ENCODE data around the gene CAPZB. TPM values are rescaled to one million over a fixed set of nuclear protein-coding genes. Genes with fewer than 3 reads are reported as not detected.

Gene CAPZB
- total and polyA plus RNA-seq, 2 experiments from 2014 or later, result 86.2 to 278 TPM

DNA sequence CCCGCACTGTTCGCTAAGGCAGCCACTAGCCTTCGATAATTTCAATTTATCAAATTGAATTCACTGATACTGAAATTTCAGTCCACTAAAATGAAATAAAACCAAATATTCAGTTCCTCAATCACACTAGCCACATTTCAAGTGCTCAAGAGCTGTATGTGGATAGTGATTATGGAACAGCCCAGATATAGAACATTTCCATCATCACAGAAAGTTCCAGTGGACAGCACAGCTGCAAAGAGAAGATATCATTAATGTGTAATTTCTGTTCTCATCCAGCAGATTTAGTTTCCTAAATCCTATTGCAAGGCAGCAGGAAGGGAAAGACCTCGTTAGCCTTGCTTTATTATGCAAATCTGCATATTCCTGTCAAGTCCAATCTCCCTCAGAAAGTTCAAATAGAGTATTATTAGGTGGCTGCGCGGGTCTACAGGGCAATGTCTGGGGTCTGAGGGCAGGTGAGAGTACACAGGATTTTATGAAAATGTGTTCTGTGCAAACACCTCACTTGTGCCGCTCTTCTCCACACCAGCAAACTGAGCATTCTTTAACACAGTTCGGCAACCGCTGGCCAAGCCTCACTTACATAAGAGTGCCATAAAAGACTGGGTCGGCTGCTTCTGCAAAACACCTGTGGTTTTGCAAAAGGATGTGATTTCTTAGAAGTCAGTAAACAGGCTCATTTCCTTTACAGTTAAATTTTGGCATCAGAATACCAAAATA, 22.4 kb downstream of the CAPZB start:
- Histone ChIP-seq H3K27ac (no peak overlapping the region), H3K4me1 (ENCODE audit: low read depth) (peaks cover 7% of the 10 kb centered on the region), H3K4me3 (no peak overlapping the region), H3K9me3 (ENCODE audit: low read depth) (no peaks in the 10 kb centered on the region), H3K36me3 (no peaks in the 10 kb centered on the region), H3K27me3 (no peaks in the 10 kb centered on the region)
- no peak for DNase-seq (ENCODE audit: low read depth in 1 of 2, low spot score in 1 of 2)
- TF ChIP-seq, protein P1, sequence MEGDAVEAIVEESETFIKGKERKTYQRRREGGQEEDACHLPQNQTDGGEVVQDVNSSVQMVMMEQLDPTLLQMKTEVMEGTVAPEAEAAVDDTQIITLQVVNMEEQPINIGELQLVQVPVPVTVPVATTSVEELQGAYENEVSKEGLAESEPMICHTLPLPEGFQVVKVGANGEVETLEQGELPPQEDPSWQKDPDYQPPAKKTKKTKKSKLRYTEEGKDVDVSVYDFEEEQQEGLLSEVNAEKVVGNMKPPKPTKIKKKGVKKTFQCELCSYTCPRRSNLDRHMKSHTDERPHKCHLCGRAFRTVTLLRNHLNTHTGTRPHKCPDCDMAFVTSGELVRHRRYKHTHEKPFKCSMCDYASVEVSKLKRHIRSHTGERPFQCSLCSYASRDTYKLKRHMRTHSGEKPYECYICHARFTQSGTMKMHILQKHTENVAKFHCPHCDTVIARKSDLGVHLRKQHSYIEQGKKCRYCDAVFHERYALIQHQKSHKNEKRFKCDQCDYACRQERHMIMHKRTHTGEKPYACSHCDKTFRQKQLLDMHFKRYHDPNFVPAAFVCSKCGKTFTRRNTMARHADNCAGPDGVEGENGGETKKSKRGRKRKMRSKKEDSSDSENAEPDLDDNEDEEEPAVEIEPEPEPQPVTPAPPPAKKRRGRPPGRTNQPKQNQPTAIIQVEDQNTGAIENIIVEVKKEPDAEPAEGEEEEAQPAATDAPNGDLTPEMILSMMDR (IDR thresholded peaks at IDR 0.05; ENCODE audit: low read depth, low read length), result no peak

DNA sequence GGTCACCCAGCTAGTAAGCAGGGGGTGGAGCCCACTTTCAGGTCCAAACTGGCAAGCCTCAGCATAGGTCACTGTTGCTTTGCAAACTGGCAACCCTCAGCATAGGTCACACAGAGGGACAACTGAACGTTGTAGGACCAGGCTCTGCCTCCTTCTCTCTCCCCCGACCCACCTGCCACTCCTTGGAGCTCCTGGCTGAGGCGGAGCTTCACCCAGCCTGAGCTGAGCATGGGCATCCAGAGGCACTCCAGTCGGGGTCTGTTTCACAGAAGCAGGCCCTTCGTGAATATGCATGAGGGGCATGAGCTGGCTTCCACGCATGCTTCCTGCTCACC, 24.2 kb downstream of the CAPZB start:
- Histone ChIP-seq H3K9me3 (ENCODE audit: low read depth) (no peaks in the 10 kb centered on the region), H3K27ac (no peak overlapping the region), H3K4me3 (no peak overlapping the region), H3K36me3 (no peaks in the 10 kb centered on the region), H3K4me1 (ENCODE audit: low read depth) (peaks cover 19% of the 10 kb centered on the region), H3K27me3 (no peaks in the 10 kb centered on the region)
- TF ChIP-seq, protein P1 (IDR thresholded peaks at IDR 0.05; ENCODE audit: low read depth, low read length), result no peak
- DNase-seq (ENCODE audit: low read depth in 1 of 2, low spot score in 1 of 2), result no peak

DNA sequence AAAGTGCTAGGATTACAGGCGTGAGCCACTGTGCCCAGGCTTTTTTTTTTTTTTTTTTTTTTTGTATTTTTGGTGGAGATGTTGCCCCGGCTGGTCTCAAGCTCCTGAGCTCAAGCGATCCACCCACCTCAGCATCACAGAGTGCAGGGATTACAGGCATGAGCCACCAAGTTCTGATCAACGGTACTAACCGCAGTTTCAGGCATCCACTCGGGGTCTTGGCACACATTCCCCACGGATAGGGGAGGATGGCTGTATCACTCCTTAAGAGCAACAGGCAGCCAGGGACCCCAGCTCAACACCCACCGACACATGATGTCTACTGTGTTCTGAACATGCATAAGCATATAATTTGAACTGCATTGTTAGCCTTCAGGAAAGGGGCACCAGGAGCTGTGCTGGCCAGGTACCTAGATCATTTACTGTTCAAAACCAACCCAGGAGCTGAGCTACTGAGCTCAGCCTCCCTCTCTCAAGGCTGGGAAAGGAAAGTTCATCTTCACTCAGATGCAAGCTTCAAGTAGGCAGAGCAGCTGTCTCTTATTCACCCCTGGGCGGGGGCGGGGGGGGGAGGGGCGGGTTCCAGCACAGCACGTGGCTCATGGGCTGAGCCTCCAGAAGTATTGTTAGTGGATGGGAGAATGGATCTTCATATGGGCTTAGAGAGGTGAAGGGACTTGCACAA, 24.7 kb downstream of the CAPZB start:
- Histone ChIP-seq H3K9me3 (ENCODE audit: low read depth) (no peaks in the 10 kb centered on the region), H3K4me3 (no peak overlapping the region), H3K36me3 (no peaks in the 10 kb centered on the region), H3K27ac (no peak overlapping the region), H3K4me1 (ENCODE audit: low read depth) (peaks cover 21% of the 10 kb centered on the region), H3K27me3 (no peaks in the 10 kb centered on the region)
- TF ChIP-seq, protein P1 (IDR thresholded peaks at IDR 0.05; ENCODE audit: low read depth, low read length), result no peak
- DNase-seq (ENCODE audit: low read depth in 1 of 2, low spot score in 1 of 2), result no peak

DNA sequence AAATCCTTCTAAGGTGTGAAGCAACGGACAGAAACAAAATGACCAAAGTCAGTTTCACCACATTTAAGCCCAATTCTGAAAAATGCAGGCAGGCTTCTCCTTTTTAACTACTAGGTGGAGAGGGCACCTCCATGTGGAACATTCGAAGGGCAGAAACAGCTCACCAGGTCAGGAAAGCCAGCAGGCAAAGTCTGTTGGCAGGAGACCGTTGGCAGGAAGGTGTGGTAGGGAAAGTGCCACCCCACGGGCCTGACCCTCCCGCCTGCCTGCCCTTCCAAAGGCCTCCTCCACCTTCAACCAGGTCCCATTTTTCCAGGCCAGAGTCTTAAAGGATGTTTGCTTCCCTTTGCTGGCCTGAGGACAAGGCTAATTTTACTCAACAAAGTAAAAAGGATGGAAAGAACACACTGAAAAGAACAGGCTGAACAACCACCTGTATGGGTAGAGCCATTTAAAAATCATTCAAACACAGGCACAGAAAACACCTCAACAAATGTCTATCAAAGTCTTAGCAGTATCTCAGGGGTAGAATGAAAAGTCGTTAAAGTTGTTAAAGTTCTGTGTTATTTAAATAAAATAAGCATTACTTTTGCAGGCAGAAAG, 26.4 kb downstream of the CAPZB start:
- Histone ChIP-seq H3K4me3 (no peak overlapping the region), H3K27ac (no peak overlapping the region), H3K36me3 (no peaks in the 10 kb centered on the region), H3K4me1 (ENCODE audit: low read depth) (peaks cover 35% of the 10 kb centered on the region), H3K27me3 (no peaks in the 10 kb centered on the region), H3K9me3 (ENCODE audit: low read depth) (no peaks in the 10 kb centered on the region)
- TF ChIP-seq, protein P1 (IDR thresholded peaks at IDR 0.05; ENCODE audit: low read depth, low read length), result no peak
- DNase-seq (ENCODE audit: low read depth in 1 of 2, low spot score in 1 of 2), result no peak

DNA sequence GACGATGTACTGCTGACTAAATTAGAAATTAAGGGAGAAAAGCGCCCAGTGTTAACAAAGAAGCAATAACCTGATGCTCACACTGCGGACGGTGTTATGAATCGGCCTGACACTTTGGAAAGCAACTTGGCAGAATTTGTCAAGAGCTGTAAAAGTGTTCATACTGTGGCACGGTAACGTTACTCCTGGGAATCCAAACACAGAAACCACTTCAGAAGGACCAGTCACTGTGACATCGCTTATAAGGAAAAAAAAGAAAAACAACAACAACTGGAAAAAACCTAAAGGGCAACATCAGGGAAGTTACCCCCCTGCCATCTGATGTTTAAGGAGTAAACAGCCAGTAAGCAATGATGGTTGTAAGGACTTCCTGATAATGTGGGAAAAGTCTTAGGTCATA, 27.7 kb downstream of the CAPZB start:
- H3K4me3 ChIP-seq, result no peak overlapping the region
- TF ChIP-seq, protein P1 (IDR thresholded peaks at IDR 0.05; ENCODE audit: low read depth, low read length), result no peak
- H3K36me3 ChIP-seq, result no peaks in the 10 kb centered on the region
- no peaks in the 10 kb centered on the region for H3K27me3 ChIP-seq
- no peaks in the 10 kb centered on the region for H3K9me3 ChIP-seq (ENCODE audit: low read depth)
- H3K27ac ChIP-seq, result no peak overlapping the region
- H3K4me1 ChIP-seq (ENCODE audit: low read depth), result peaks cover 30% of the 10 kb centered on the region
- no peak for DNase-seq (ENCODE audit: low read depth in 1 of 2, low spot score in 1 of 2)
